ENCODE results near the gene CMTM7.
"Not testable (repeated sequence)": the region's sequence is repeated elsewhere in the genome, so short reads cannot be mapped to it uniquely, and the experiment has no call there.

CMTM7 gene

GRCh38 chr3:32381922-32382321 lies 9.7 kb upstream of the CMTM7 start:
- DNase-seq (ENCODE audit: low read depth) = no peak

- DNase-seq (ENCODE audit: low read depth) = no peak
Measured at GRCh38 chr3:32383136-32383711, 8.4 kb upstream of the CMTM7 start.

- DNase-seq (ENCODE audit: low read depth) = no peak
Measured at GRCh38 chr3:32384938-32385337, 6.7 kb upstream of the CMTM7 start.

- no peak for DNase-seq (ENCODE audit: low read depth)
Measured at GRCh38 chr3:32387512-32387911, 4.1 kb upstream of the CMTM7 start.

- DNase-seq (ENCODE audit: low read depth) = not testable (repeated sequence)
Measured at GRCh38 chr3:32389577-32389976, 2.1 kb upstream of the CMTM7 start.

- no peak for DNase-seq (ENCODE audit: low read depth)
Measured at GRCh38 chr3:32392536-32393302, 1.1 kb downstream of the CMTM7 start.

- DNase-seq (ENCODE audit: low read depth) = no peak
Measured at GRCh38 chr3:32395496-32395895, 3.8 kb downstream of the CMTM7 start.

- DNase-seq (ENCODE audit: low read depth) = no peak
Measured at GRCh38 chr3:32397941-32398340, 6.3 kb downstream of the CMTM7 start.

GRCh38 chr3:32398531-32398930 lies 6.9 kb downstream of the CMTM7 start:
- no peak for DNase-seq (ENCODE audit: low read depth)

- no peak for DNase-seq (ENCODE audit: low read depth)
Measured at GRCh38 chr3:32399030-32399620, 7.5 kb downstream of the CMTM7 start.

GRCh38 chr3:32401126-32401525 lies 9.5 kb downstream of the CMTM7 start:
- no peak for DNase-seq (ENCODE audit: low read depth)

GRCh38 chr3:32401556-32402081 lies 10.0 kb downstream of the CMTM7 start:
- no peak for DNase-seq (ENCODE audit: low read depth)

GRCh38 chr3:32403663-32404062 lies 12.0 kb downstream of the CMTM7 start:
- no peak for DNase-seq (ENCODE audit: low read depth)

GRCh38 chr3:32404714-32405113 lies 13.1 kb downstream of the CMTM7 start:
- no peak for DNase-seq (ENCODE audit: low read depth)

- DNase-seq (ENCODE audit: low read depth) = no peak
Measured at GRCh38 chr3:32405155-32405554, 13.5 kb downstream of the CMTM7 start.

GRCh38 chr3:32405711-32406323 lies 14.2 kb downstream of the CMTM7 start:
- DNase-seq (ENCODE audit: low read depth) = no peak

- DNase-seq (ENCODE audit: low read depth) = no peak
Measured at GRCh38 chr3:32406486-32407408, 15.1 kb downstream of the CMTM7 start.

- no peak for DNase-seq (ENCODE audit: low read depth)
Measured at GRCh38 chr3:32410367-32411246, 19.0 kb downstream of the CMTM7 start.

GRCh38 chr3:32411442-32411841 lies 19.8 kb downstream of the CMTM7 start:
- DNase-seq (ENCODE audit: low read depth) = no peak

GRCh38 chr3:32412887-32413286 lies 21.2 kb downstream of the CMTM7 start:
- DNase-seq (ENCODE audit: low read depth) = no peak

Data from GM04503 (cell line).